ENCODE results near the gene SLC35F1.

The SLC35F1 gene

GRCh38 chr6:117910549-117910948, 3.5 kb downstream of the SLC35F1 start:
- no peak for TF ChIP-seq CTCF (IDR thresholded peaks at IDR 0.05; ENCODE audit: low read depth, low read length)
- no peak for DNase-seq

GRCh38 chr6:117911150-117911549, 4.1 kb downstream of the SLC35F1 start:
- H3K9me3 ChIP-seq, result no peaks in the 10 kb centered on the region; the same call in 1 of the 2 replicates
- H3K27me3 ChIP-seq, result peaks cover 26% of the 10 kb centered on the region
- no peaks in the 10 kb centered on the region for H3K36me3 ChIP-seq
- no peak overlapping the region for H3K4me3 ChIP-seq (ENCODE audit: low read depth, low read length)
- no peaks in the 10 kb centered on the region; the same call in 1 of the 2 replicates for H3K4me1 ChIP-seq
- TF ChIP-seq CTCF (IDR thresholded peaks at IDR 0.05; ENCODE audit: low read depth, low read length), result no peak
- DNase-seq, result no peak

More at GRCh38 chr6:117910549-117910948, 3.5 kb downstream of the SLC35F1 start:
- Histone ChIP-seq H3K27me3 (peaks cover 32% of the 10 kb centered on the region), H3K36me3 (no peaks in the 10 kb centered on the region), H3K4me1 (no peaks in the 10 kb centered on the region; the same call in 1 of the 2 replicates), H3K4me3 (ENCODE audit: low read depth, low read length) (no peak overlapping the region), H3K9me3 (no peaks in the 10 kb centered on the region; the same call in 1 of the 2 replicates)

GRCh38 chr6:117911660-117912059, 4.6 kb downstream of the SLC35F1 start:
- Histone ChIP-seq H3K36me3 (no peaks in the 10 kb centered on the region), H3K4me3 (ENCODE audit: low read depth, low read length) (no peak overlapping the region), H3K27me3 (peaks cover 20% of the 10 kb centered on the region), H3K4me1 (no peaks in the 10 kb centered on the region), H3K9me3 (no peaks in the 10 kb centered on the region; the same call in 1 of the 2 replicates)
- DNase-seq, result no peak
- TF ChIP-seq CTCF (IDR thresholded peaks at IDR 0.05; ENCODE audit: low read depth, low read length), result no peak

- no peak for TF ChIP-seq CTCF (IDR thresholded peaks at IDR 0.05; ENCODE audit: low read depth, low read length)
- Histone ChIP-seq H3K9me3 (no peaks in the 10 kb centered on the region), H3K4me3 (ENCODE audit: low read depth, low read length) (no peak overlapping the region), H3K27me3 (no peaks in the 10 kb centered on the region; the same call in 1 of the 2 replicates), H3K4me1 (no peaks in the 10 kb centered on the region), H3K36me3 (no peaks in the 10 kb centered on the region)
- DNase-seq, result no peak
Measured at GRCh38 chr6:117915846-117916245, 8.8 kb downstream of the SLC35F1 start.

GRCh38 chr6:117916483-117916882, 9.4 kb downstream of the SLC35F1 start:
- DNase-seq, result no peak
- H3K27me3 ChIP-seq, result no peaks in the 10 kb centered on the region; the same call in 1 of the 2 replicates
- TF ChIP-seq CTCF (IDR thresholded peaks at IDR 0.05; ENCODE audit: low read depth, low read length), result no peak
- H3K36me3 ChIP-seq, result no peaks in the 10 kb centered on the region
- H3K9me3 ChIP-seq, result no peaks in the 10 kb centered on the region
- H3K4me3 ChIP-seq (ENCODE audit: low read depth, low read length), result no peak overlapping the region
- no peaks in the 10 kb centered on the region for H3K4me1 ChIP-seq

GRCh38 chr6:117917176-117917575, 10.1 kb downstream of the SLC35F1 start:
- TF ChIP-seq CTCF (IDR thresholded peaks at IDR 0.05; ENCODE audit: low read depth, low read length), result no peak
- Histone ChIP-seq H3K27me3 (no peaks in the 10 kb centered on the region; the same call in 1 of the 2 replicates), H3K9me3 (no peaks in the 10 kb centered on the region), H3K36me3 (no peaks in the 10 kb centered on the region), H3K4me1 (no peaks in the 10 kb centered on the region), H3K4me3 (ENCODE audit: low read depth, low read length) (no peak overlapping the region)
- DNase-seq, result no peak
